GM12878 (cell line): Measurements from ENCODE around the gene MYO3A.

ENCODE experiments used
- CHD1 ChIP-seq: IDR thresholded peaks from 2 replicates; pipeline ENCODE4 v1.6.1; 2012; ENCODE audit warnings: low read depth, low read length, improper control_type of control experiment
- CREB1 ChIP-seq: IDR thresholded peaks from 2 replicates; pipeline ENCODE4 v1.6.1; 2012; ENCODE audit warnings: low read depth, mild to moderate bottlenecking, inconsistent platforms
- CTCF ChIP-seq, 3 experiments: IDR thresholded peaks in 2 of 3; conservative IDR thresholded peaks in 1 of 3; 2 replicates each; pipeline ENCODE4 v1.5.1; 2011; ENCODE audit warnings: low read depth in 3 of 3, low read length in 3 of 3, mild to moderate bottlenecking in 3 of 3, control low read depth in 2 of 3, moderate library complexity in 2 of 3, inconsistent platforms in 1 of 3, mixed read lengths in 1 of 3; ENCODE audit not compliant: control insufficient read depth in 2 of 3, insufficient read depth in 1 of 3; ENCODE audit errors: extremely low read depth in 1 of 3
- E2F4 ChIP-seq: IDR thresholded peaks from 2 replicates; pipeline ENCODE4 v1.6.1; 2012; ENCODE audit warnings: low read depth, low read length, improper control_type of control experiment
- MXI1 ChIP-seq: fragments of 150-350 bp; IDR thresholded peaks from 2 replicates; pipeline ENCODE4 v1.6.1; 2011; ENCODE audit warnings: low read depth, mild to moderate bottlenecking, inconsistent platforms, low read length, improper control_type of control experiment
- POLR2AphosphoS5 ChIP-seq: IDR thresholded peaks from 2 replicates; pipeline ENCODE4 v1.6.1; 2011; ENCODE audit warnings: mild to moderate bottlenecking, low read length, inconsistent platforms
- SKIL ChIP-seq: fragments of 450-650 bp; IDR thresholded peaks from 2 replicates; pipeline ENCODE4 v1.6.1; 2017; ENCODE audit warnings: mild to moderate bottlenecking, low read depth, inconsistent platforms; ENCODE audit not compliant: poor library complexity, severe bottlenecking
- TCF3 ChIP-seq: IDR thresholded peaks from 2 replicates; pipeline ENCODE4 v1.6.1; 2012; ENCODE audit warnings: low read depth, mild to moderate bottlenecking, low read length, borderline replicate concordance; ENCODE audit not compliant: insufficient read depth
- YY1 ChIP-seq: IDR thresholded peaks from 2 replicates; pipeline ENCODE4 v1.6.1; 2011; ENCODE audit warnings: low read depth, mild to moderate bottlenecking, low read length
- ZBTB33 ChIP-seq: fragments of 450-650 bp; IDR thresholded peaks from 2 replicates; pipeline ENCODE4 v1.6.1; 2017; ENCODE audit warnings: mild to moderate bottlenecking
- ZBTB4 ChIP-seq: fragments of 450-650 bp; formaldehyde crosslinking; IDR thresholded peaks from 2 replicates; pipeline ENCODE4 v1.4.0; 2022; ENCODE audit warnings: mild to moderate bottlenecking, moderate library complexity
- ZNF24 ChIP-seq: fragments of 450-650 bp; IDR thresholded peaks from 2 replicates; pipeline ENCODE4 v1.6.1; 2017; ENCODE audit warnings: antibody characterized with exemption, mild to moderate bottlenecking
- ZNF592 ChIP-seq: fragments of 450-650 bp; IDR thresholded peaks from 2 replicates; pipeline ENCODE4 v1.6.1; 2017; ENCODE audit warnings: mild to moderate bottlenecking, moderate library complexity
- ZSCAN29 ChIP-seq: fragments of 450-650 bp; IDR thresholded peaks from 2 replicates; pipeline ENCODE4 v1.6.1; 2017; ENCODE audit warnings: mild to moderate bottlenecking, moderate library complexity

- no peak for TF ChIP-seq TCF3
- no peak for TF ChIP-seq CTCF (IDR thresholded peaks at IDR 0.05 in 2 of 3, conservative IDR thresholded peaks at IDR 0.05 in 1 of 3; ENCODE audit: control insufficient read depth in 2 of 3, extremely low read depth in 1 of 3, insufficient read depth in 1 of 3, low read depth in 3 of 3, low read length in 3 of 3)
- no peak for TF ChIP-seq SKIL
- no peak for TF ChIP-seq YY1
- TF ChIP-seq MXI1, result no peak
- TF ChIP-seq ZSCAN29, result no peak
- TF ChIP-seq ZBTB33, result no peak
- TF ChIP-seq ZBTB4 (CRISPR knock-in tag), result no peak
- TF ChIP-seq ZNF24, result no peak
- TF ChIP-seq CREB1, result no peak
- TF ChIP-seq CHD1, result no peak
- no peak for TF ChIP-seq POLR2AphosphoS5
- TF ChIP-seq E2F4, result no peak
- no peak for TF ChIP-seq ZNF592
Measured at GRCh38 chr10:25982107-25982506, 48.1 kb downstream of the MYO3A start.
